IPS DF 4.7 (cell line): ENCODE data around the gene MBOAT7.

Source experiments
- DNase-seq: peaks from one replicate; pipeline ENCODE4 v3.0.0-alpha.2; 2013; ENCODE audit warnings: low spot score; ENCODE audit errors: extremely low read depth

The MBOAT7 gene

DNA sequence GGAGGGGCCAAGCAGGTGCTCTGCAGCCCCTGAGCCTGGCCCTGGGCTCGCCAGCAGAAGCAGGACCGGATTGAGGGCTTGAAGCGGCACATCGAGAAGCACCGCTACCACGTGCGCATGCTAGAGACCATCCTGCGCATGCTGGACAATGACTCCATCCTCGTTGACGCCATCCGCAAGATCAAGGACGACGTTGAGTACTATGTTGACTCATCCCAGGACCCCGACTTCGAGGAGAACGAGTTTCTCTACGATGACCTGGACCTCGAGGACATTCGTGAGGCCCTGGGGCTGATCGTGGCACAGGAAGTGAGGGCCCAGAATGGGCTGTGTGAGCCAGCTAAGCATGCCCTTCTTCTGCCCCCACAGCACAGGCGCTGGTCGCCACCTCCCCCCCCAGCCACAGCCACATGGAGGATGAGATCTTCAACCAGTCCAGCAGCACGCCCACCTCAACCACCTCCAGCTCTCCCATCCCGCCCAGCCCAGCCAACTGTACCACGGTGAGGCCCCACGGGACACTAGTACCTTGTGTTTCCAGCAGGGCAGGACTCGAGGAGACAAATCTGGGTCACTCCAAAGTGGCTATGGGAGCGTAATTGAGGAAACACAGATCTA is 43.7 kb downstream of the MBOAT7 start:
- no peak for DNase-seq

DNA sequence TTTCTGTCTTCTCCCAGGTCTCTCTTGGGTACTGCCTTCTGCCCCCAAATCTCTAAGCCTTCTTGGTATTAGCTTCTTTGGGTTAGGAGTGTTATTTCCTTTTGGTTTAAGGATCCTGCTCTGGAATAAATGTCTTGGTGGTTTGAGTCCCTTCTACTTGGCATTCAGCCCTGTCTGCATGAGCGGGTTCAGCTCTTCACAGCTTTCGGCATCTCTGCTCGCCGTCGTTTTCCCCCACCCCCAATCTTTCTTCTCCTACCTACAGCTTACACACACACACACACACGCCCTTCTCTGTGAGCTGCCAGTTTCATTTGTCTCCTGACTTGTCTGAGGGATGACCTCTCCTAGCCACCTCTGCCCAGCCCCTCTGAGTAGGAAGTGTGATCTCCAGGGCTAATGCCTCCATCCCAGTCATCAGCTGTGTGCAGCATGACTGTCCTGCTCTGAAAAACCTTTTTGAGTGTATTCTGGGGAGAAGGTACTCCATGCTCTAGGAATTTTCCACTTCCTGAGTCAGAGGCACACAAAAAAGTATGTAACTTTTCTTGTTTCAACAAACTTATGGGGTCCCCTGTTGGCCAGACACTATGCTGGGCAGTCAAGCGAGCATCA is 47.1 kb downstream of the MBOAT7 start:
- no peak for DNase-seq

DNA sequence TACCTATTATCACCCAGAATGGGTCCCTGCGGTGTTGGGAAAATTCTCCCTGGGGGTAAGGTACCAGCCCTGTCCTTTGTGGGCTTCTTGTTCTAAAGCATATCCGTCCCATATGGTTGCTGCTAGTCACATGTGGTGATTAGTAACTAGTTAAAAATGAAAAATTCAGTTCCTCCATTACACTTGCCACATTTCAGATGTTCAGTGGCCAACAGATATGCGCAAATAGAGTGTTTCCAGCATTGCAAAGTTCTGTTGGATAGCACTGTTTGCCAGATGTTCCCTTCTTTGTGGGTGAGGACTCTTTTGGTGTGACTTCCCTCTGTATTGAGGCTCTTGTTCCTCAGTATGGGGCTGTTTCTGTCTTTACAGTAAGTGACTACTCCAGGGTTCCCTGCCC is 48.0 kb downstream of the MBOAT7 start:
- DNase-seq, result no peak

DNA sequence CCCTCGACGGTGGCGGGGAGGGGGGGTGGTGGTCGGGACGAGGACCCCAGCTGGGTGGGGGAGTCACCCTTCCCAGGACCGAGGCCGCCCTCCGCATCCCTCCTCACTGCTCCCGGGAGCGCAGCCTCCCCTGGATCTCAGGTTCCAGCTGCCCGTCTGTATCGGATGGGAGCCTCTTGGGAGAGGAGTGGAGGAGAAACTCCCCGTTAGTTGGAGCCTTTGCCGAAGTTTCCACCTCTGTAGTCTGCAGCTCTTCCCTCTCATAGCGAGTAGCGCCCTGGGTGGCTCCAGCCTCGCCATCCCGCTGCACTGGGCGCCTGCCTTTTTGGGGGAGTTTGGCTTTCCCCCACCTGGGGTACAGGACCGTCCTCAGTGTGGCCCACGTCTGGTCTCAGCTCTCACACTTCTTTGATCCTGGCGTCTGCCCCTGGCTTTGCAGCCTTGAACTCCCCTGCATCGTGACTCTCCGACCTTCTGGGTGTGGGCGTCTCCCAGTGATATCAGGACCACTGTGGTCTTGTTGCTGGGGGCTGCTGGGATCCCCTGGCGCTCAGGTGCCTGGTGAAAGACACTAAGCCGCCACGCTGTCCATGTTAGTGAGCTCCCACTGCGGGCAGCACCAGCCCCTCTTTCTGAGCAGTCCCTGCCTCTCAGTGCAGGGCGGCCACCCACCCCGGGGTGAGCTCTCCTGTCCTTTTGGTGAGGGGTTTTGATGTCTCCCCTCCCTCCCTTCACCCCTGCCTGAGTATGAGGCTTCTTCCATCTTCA is 50.7 kb downstream of the MBOAT7 start:
- DNase-seq, result no peak

DNA sequence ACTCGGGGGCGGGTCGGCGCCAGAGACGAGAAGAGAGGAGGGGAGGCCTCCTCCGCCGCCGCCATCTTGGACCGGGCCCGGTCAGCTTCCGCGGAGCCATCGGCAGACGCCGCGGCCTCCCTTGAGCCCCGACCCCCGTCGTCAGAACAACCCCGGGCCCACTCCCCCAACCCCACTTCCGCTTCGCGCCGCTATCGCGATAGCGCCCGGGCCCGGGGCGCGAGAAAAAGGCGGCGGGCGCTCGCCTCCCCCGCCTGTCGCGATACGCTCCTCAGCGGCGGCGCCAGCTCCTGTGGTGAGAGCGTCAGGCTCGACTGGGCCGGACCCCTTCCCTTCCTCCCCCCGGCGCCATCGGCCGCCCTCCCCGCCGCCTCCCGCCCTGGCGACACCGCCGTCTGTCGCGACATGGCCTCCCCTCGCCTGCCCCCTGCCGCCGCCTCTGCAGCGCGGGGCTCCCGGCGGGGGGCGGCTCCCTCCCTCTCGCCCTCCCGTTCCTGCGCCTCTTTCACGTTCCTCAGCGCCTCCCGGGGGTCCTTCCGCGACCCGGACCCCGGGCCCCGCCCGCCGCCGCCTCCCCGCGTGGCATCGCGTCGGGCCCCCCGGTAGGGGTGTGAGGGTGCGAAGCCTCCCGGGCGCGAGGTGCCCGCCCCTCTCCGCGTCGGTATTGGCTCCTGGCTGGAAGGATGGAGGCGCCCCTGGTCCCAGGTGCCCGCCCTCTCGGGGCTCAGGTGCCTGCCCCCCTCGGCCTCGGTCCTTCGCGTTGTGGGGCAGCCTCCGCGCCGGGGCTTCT is 51.5 kb downstream of the MBOAT7 start, which contains the start of gene CNOT3:
Gene CNOT3, plus strand, starts transcription at position 64 of the 790 bp plus-strand sequence. CDS start 5,217 bp downstream, outside the sequence.
- DNase-seq, result no peak

DNA sequence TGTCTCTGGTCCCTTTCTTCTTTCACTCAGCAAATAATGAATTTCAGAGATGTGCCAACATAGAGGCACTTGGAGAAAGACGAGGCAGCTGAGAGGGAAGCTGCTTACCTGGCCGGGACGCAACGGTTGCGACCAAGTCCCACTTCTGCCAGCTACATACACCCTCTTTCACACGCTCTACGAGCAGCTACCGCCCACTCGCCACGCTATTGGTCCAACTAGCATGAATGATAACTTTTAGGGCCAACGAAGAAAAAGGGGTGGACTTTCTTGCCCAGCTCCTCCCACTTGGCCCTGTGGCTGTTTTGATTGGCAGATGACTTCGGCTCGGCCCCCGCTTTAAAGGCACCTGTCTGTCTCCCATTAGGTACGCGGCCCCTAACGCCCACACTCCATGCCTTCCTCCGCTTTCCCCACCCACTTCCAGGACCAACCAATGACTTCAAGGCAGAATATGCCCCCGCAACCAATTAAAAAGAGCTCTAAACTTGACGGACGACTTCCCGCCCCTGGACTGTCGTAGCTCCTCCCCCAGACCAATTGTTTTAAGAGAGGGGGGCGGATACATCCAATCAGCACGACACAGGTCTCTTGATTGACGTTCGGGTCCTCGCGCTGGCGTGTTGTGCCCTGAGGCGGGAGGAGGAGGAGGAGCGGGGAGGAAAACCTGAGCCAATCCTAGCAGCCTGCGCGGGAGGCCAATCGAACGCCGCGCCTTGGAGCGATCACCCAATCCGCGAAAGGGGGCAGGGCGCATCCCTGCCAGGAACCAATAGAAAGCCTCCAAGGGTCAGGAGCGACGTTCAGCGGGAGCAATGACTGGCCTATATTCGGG is 52.3 kb downstream of the MBOAT7 start:
- DNase-seq, result peak; percentile 100

DNA sequence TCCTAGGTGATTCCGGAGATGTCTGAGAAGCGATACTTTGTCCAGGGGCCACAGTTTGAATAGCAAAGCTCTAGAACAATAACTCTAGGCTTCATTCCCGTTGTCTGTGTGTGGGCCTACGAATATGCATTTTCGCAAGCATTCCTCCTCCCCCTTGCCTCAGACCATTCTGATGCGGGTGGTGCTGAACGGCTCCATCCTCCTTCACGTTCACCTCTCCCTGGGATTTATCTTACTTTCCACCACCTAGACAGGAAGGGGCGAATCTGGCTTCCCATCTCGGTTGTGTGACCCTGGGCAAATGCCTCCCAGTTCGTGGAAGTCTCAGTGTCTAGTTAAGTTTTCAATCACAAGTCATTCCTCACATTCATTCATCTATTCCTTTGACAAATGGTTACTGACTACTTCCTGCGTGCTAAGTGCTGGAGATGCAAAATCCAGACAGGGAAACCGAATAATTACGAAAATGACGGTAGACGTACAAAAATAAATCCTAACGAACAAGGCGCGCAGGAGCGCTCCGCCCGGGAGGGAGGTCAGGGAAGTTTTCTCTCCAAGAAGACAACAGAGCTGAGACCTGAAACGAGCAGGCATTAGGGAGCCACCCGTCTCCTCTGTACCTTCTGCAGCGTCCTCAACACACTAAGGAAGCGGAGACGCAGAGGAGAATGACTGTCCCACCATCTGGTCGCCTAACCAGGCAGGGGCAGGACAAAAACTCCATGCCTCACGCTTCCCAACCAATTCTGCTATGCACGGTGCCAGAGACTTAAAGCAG is 53.1 kb downstream of the MBOAT7 start:
- no peak for DNase-seq

DNA sequence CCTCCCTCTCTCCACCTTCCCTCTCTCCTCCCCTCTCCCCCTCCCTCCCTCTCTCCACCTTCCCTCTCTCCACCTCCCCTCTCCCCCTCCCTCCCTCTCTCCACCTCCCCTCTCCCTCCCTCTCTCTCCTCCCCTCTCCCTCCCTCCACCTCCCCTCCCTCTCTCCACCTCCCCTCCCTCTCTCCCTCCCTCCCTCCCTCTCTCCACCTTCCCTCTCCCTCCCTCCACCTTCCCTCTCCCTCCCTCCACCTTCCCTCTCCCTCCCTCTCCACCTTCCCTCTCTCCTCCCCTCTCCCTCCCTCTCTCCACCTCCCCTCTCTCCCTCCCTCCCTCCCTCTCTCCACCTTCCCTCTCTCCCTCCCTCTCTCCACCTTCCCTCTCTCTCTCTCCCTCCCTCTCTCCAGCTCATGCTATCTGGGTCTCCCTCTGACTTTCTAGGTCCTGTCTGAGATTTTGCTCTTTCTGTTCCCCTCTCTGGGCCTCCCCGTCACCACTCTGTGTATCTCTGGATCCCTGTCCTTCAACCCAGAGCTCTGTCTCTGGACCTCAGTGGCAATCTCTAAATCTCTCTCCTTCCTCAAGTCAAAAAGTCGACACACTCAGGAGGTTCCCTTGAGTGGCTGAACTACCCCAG is 55.3 kb downstream of the MBOAT7 start:
- no peak for DNase-seq

DNA sequence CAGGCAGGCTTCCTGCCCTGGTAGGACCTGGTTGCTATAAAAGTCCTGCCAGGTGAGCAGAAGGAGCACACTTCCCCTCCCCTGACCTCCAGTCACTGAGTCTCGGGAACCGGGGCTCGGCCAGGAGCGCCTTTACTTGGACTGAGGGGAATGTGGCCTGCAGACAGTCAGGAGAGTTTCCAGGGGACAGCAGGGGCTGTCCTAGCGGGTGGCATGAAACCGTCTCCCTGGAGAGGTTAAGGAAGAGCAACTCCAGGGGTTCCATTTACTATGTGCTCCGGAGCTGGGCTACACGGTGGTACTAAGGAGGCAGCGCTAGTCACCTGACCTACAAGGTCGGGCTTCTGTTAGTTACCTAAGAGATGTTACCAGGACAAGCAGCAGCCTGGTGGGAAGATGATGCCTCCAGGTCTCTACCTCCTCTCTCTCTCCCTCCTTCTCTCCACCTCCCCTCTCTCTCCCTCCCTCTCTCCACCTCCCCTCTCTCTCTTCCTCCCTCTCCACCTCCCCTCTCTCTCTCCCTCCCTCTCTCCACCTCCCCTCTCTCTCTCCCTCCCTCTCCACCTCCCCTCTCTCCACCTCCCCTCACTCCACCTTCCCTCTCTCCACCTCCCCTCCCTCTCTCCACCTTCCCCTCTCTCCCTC is 55.9 kb downstream of the MBOAT7 start:
- DNase-seq, result no peak

DNA sequence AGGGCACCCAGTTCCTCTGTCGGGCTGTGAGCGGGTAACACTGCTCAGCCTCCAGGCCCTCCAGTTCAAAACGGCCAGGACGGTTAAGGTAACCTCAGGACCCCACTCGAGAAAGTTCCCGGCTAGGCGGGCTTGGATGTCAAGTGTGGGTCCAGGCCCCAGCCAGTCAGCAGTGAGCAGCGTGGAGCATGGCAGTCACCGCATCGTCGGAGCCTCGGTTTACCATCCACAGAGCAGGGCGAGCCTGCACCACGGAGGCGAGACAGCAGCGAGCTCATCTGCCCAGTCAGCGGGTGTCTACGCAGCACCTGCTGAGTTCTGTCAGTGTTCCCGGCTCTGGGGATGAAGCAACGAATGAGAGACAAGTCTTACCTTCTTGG is 59.8 kb downstream of the MBOAT7 start:
- no peak for DNase-seq

DNA sequence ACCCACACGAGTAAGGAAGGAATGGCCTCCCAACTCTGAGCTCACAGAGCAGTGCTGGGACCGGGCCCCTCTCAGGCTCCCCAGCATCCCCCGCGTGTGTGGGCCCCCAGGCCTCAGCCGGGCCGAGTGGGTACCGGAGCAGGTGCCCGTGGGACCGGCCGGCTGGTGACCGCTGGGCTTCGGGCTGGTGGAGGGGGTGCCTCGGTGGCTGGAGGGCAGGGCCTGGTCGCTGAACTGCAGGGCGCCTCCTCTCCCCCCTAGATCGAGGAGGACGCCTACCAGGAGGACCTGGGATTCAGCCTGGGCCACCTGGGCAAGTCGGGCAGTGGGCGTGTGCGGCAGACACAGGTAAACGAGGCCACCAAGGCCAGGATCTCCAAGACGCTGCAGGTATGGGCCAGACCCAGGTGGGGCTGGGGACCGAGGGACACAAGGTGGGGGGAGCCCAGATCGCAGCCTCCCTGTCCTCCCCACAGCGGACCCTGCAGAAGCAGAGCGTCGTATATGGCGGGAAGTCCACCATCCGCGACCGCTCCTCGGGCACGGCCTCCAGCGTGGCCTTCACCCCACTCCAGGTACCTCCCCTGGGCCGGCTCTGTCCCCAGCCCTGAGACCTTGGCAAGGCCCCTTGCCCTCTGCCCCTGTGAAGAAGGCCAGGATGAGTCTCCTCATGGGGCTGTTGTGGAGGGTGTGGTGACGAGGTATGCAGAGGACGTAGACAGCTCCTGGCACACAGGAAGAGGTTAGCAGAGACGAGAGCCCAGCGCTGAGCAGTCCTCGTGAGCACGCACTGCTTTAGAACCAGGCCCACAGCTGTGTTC is 60.4 kb downstream of the MBOAT7 start:
- DNase-seq, result no peak

DNA sequence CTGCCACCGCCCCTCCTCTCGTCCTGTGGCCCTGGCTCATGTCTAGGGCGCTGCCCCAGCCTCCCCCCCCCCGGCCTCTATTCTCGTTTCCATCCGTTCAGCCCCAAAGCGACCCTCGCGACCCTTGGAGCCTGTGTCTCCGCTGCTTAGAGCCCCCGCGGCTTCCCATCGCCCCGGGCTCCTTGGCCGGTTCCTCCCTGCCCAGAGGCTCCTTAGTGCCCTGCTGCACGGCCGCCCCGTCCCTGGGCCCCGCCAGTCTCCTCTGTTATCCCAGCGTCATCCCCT is 61.0 kb downstream of the MBOAT7 start:
- DNase-seq, result no peak

DNA sequence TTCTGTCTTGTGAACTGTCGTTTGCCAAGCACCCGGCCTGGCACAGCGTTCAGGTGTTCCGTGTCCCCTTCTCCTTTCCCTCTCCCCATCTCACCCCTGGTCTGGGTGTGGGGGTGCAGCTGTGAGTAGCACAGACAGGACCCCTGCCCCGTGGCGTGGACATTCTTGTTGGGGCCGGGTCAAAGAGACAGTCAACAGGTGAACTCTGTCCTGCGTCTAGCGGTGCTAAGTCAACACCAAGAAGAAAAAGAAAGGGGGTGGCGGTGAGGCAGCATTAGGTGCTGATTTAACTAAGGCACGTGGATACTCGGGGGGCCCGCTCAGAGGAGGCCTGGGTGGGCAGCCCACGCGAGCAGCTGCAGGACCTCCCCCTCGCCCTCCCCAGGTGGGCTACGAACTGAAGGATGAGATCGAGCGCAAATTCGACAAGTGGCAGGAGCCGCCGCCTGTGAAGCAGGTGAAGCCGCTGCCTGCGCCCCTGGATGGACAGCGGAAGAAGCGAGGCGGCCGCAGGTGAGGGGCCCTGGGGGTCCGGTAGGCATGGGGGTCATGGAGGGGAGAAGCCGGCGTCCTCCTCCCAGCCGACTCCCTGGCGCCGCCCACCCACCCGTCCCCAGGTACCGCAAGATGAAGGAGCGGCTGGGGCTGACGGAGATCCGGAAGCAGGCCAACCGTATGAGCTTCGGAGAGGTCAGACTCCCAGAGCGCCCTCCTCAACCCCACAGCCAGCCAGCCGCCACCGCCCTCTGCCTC is 61.5 kb downstream of the MBOAT7 start:
- no peak for DNase-seq

DNA sequence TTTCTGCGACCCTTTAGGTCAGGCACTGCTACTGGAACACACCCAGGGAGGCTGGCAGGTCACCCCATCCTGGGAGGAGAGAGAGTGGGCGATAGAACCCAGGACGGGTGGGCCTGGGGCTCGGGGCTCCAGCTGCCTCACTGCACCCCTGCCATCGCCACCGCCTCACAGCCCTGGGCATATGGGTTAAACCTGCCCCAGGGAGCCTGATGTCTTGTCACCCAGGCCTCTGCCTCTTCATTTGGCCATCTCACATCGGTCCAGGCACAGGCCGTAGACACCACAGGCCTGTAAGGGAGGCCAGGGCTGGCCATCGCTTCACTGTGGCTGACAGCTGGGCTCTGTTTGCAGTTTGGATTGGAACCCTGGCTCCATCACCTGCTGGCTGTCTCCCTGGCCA is 63.7 kb downstream of the MBOAT7 start:
- no peak for DNase-seq

DNA sequence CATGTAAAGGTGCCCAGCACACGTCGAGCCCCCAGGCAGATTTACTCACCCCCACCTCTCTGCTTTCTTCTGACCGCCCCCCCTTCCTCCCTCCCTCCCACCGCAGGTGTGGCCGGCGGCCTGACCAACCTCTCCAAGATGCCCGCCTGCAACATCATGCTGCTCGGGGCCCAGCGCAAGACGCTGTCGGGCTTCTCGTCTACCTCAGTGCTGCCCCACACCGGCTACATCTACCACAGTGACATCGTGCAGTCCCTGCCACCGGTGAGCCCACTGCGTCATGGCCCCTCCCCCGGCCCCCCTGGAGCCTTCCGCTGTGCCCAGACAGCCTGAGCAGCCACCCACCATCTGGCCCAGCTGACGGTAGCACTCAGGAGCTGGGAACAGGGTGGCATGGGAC is 65.0 kb downstream of the MBOAT7 start:
- no peak for DNase-seq

DNA sequence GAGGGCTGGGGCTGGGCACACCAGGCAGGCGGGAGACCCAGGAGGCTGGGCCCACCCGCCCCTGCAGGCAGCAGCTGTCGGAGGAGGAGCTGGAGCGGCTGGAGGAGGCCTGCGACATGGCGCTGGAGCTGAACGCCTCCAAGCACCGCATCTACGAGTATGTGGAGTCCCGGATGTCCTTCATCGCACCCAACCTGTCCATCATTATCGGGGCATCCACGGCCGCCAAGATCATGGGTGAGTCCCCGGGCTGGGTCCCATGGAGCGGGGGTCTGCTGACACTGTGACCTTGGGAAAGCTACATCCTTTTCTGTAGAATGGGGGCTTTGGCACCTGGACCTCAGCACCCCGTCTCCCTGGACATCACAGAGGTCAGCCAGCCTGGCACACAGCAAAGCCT is 65.7 kb downstream of the MBOAT7 start:
- DNase-seq, result no peak
